ENCODE measurements around the gene C22orf15. TPM values are rescaled to one million over a fixed set of nuclear protein-coding genes. Genes with fewer than 3 reads are reported as not detected.
A peak's percentile ranks its signal among the peaks of the same experiment; 100 is the strongest.
"Not testable (repeated sequence)": the region's sequence is repeated elsewhere in the genome, so short reads cannot be mapped to it uniquely, and the experiment has no call there.

The C22orf15 gene
- total RNA-seq, 6 experiments from 2014 or later: not detected

DNA sequence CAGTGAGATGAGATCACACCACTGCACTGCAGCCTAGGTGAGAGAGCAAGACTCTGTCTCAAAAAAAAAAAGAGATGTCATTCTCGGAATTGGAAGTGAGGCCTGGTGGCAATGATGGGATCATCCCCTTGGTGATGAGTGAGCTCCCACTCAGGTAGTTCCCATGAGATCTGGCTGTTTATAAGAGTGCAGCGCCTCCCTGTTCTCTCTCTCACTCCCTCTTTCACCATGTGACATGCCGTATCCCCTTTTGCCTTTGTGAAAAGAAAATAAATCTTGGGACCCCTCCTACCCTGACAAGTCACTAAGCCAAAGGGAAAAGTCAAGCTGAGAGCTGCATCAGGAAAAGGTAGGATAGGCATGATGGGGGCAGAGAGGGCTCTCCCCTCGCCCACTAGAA is 40.6 kb upstream of the C22orf15 start:
- Histone ChIP-seq H3K36me3 (no peaks in the 10 kb centered on the region), H3K4me1 (no peaks in the 10 kb centered on the region), H3K9me3 (no peaks in the 10 kb centered on the region), H3K27me3 (no peaks in the 10 kb centered on the region), H3K27ac (no peak overlapping the region), H3K4me3 (no peak overlapping the region)
- no peak for ATAC-seq
- DNase-seq: no peak
- WGBS (ENCODE audit: insufficient coverage, low coverage, low lambda C conversion rate, missing lambda C conversion rate): 80% methylated on average over 3 of the region's 4 CpGs
- no peak for TF ChIP-seq POLR2A (IDR thresholded peaks at IDR 0.05)
- TF ChIP-seq, protein P1, sequence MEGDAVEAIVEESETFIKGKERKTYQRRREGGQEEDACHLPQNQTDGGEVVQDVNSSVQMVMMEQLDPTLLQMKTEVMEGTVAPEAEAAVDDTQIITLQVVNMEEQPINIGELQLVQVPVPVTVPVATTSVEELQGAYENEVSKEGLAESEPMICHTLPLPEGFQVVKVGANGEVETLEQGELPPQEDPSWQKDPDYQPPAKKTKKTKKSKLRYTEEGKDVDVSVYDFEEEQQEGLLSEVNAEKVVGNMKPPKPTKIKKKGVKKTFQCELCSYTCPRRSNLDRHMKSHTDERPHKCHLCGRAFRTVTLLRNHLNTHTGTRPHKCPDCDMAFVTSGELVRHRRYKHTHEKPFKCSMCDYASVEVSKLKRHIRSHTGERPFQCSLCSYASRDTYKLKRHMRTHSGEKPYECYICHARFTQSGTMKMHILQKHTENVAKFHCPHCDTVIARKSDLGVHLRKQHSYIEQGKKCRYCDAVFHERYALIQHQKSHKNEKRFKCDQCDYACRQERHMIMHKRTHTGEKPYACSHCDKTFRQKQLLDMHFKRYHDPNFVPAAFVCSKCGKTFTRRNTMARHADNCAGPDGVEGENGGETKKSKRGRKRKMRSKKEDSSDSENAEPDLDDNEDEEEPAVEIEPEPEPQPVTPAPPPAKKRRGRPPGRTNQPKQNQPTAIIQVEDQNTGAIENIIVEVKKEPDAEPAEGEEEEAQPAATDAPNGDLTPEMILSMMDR (IDR thresholded peaks at IDR 0.05): no peak
- intact Hi-C loops (cut with DNase I): no loop called here

DNA sequence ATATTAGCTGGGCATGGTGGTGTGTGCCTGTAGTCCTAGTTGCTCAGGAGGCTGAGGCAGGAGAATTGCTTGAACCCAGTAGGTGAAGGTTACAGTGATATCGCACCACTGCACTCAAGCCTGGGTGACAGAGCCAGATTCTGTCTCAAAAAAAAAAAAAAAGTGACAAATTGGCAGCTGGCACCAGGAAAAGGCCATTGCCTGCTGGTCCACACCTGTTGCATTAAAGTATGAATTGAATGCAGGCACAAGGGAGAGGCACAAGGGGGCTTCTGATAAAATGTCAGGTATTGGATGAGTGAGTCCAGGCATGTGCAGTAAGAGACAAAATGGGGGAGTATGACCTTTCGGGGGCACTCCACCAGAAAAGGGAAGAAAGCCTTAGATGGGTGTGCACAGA is 40.1 kb upstream of the C22orf15 start:
- Histone ChIP-seq H3K27ac (no peak overlapping the region), H3K4me1 (no peaks in the 10 kb centered on the region), H3K36me3 (no peaks in the 10 kb centered on the region), H3K4me3 (no peak overlapping the region), H3K27me3 (no peaks in the 10 kb centered on the region), H3K9me3 (no peaks in the 10 kb centered on the region)
- 72% methylated on average over 2 of the region's 2 CpGs for WGBS (ENCODE audit: insufficient coverage, low coverage, low lambda C conversion rate, missing lambda C conversion rate)
- intact Hi-C loops (cut with DNase I): no loop called here
- no peak for DNase-seq
- ATAC-seq: no peak
- TF ChIP-seq, protein P1 (IDR thresholded peaks at IDR 0.05): no peak
- no peak for TF ChIP-seq POLR2A (IDR thresholded peaks at IDR 0.05)

DNA sequence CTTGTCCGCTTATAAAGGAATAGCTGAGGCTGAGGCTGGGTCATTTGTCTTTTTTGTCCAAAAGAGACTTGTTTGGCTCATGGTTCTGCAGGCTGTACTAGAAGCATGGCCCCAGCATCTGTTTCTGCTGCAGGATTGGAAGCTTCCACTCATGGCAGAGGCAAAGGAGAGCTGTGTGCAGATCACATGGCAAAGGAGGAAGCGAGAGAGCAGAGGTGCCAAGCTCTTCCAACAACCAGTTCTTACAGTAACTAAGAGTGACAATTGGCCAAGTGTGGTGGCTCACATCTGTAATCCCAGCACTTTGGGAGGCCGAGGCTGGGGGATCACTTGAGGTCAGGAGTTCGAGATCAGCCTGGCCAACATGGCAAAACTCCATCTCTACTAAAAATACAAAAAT is 34.7 kb upstream of the C22orf15 start:
- intact Hi-C loops (cut with DNase I); H3K9me3 ChIP-seq; H3K4me1 ChIP-seq; H3K36me3 ChIP-seq; H3K4me3 ChIP-seq; DNase-seq; H3K27me3 ChIP-seq; H3K27ac ChIP-seq: not testable (repeated sequence)
- peak in 1 of 4 donors; percentile 42 for ATAC-seq
- WGBS (ENCODE audit: insufficient coverage, low coverage, low lambda C conversion rate, missing lambda C conversion rate): 100% methylated on average over 1 of the region's 4 CpGs

DNA sequence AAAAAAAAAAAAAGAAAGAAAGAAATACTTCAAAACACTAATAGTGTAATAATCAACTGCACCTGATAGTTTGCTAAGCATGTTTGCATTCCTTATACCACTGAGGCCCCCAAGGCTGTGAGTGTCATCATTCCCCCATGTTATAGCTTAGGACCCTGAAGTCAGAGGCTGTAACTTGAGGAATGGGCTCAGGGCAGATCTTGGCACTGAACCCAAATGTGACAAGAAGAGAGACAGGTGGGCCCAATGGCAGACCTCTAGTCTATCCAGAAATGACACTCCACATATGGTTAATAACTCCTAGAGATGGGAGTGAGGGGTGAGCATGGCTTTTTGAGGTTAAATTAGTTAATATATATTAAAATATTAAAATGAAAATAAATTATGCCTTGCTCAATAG is 25.1 kb upstream of the C22orf15 start:
- Histone ChIP-seq H3K4me1 (no peaks in the 10 kb centered on the region), H3K4me3 (no peak overlapping the region), H3K9me3 (no peaks in the 10 kb centered on the region), H3K27me3 (no peaks in the 10 kb centered on the region), H3K36me3 (no peaks in the 10 kb centered on the region), H3K27ac (no peak overlapping the region)
- intact Hi-C loops (cut with DNase I): no loop called here
- ATAC-seq (no peak), DNase-seq (no peak)
- TF ChIP-seq, protein P1 (IDR thresholded peaks at IDR 0.05): no peak
- no peak for TF ChIP-seq POLR2A (IDR thresholded peaks at IDR 0.05)

DNA sequence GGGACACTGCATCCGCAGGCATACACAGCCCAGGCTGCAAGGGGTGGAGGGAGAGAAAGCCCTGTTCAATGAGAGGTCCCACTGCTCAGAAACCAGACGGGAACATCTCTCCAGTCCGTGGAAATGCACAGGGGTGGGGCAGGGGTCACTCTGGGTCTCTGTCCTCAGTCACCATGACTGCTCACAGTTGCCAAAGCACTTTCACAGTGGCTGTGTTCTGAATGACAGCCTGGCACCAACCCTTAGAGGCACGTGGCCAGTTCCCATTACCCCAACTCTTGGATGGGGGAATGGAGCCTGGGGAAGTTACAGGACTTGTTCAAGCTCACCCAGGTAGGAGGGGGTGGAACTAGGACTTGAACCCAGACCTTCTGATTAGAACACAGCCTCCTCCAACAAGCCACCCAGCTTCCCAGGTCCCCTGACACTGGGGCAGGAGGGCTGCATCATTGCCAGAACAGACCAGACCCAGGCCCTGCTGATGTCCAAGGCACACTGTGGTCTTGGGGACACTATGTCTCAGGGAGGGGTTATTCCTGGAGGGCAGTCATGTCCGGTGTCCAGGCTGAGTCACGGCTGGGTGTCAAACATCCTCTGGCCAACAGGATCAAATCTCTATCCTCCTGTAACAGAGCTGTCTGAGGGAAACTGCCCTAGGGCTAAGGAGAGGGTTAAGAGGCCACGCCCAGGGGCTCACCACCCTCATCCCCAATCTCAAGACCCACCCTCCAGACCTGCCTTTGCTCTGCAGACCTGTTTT is 20.1 kb upstream of the C22orf15 start:
- H3K36me3 ChIP-seq: peaks cover 0 to 7% (median 0%) of the 10 kb centered on the region in 4 donors
- no peak overlapping the region for H3K27ac ChIP-seq
- no peak for DNase-seq
- WGBS (ENCODE audit: insufficient coverage, low coverage, low lambda C conversion rate, missing lambda C conversion rate): no CpG with 5 or more reads among the region's 7 CpGs
- intact Hi-C loops (cut with DNase I): no loop called here
- TF ChIP-seq, protein P1 (IDR thresholded peaks at IDR 0.05): no peak
- no peak for TF ChIP-seq POLR2A (IDR thresholded peaks at IDR 0.05)
- H3K9me3 ChIP-seq: no peaks in the 10 kb centered on the region
- no peaks in the 10 kb centered on the region for H3K4me1 ChIP-seq
- ATAC-seq: peak in 1 of 4 donors; percentile 27
- no peaks in the 10 kb centered on the region for H3K27me3 ChIP-seq
- no peak overlapping the region for H3K4me3 ChIP-seq
